ENCODE measurements around the gene ZNF444. TPM values are rescaled to one million over a fixed set of nuclear protein-coding genes. Genes with fewer than 3 reads are reported as not detected.
A peak's percentile ranks its signal among the peaks of the same experiment; 100 is the strongest.

The ZNF444 gene
- total and polyA plus RNA-seq, 9 of the 15 experiments (the other 6 are each of a cell fraction or from before 2014, with no cell fraction given): 0.39 to 40.0 (median 6.9) TPM

DNA sequence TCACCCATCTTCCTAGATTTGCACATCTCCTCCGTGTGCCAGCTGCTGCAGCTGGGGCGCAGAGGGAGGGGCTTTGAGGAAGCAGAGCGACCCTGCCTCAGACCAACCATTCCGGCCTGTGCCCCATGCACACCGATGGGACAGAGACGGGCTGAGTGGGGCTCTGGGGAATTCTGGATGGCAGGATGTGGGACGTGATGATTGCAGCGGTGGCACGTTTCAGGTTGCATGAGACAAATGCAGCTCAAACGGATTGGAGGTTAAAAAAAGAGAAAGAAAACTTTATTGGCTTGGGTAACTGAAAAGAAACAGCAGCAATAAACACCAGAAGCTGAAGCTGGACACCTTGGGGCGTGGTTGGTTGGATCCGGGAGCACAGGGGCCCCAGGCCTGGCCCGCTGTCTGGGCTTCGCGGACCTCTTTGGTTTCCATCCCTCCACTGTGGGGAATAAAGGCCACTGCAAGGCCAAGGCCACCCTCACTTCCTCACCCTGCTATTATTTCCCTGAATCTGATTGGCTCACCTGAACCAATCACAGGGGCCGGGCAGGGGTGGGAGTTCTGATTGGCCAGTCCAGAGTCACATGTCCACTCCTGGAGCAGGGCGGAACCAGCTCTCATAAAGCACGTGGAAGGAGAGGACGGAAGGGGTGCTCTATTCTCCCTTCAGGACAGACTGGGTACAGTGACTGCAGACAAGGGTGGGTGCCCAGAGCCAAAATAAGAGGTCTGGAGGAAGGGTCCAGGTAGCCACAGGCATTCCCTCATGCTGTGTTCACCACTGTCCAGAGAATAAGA is 13.9 kb upstream of the ZNF444 start (continued):
- TF ChIP-seq, protein P1, sequence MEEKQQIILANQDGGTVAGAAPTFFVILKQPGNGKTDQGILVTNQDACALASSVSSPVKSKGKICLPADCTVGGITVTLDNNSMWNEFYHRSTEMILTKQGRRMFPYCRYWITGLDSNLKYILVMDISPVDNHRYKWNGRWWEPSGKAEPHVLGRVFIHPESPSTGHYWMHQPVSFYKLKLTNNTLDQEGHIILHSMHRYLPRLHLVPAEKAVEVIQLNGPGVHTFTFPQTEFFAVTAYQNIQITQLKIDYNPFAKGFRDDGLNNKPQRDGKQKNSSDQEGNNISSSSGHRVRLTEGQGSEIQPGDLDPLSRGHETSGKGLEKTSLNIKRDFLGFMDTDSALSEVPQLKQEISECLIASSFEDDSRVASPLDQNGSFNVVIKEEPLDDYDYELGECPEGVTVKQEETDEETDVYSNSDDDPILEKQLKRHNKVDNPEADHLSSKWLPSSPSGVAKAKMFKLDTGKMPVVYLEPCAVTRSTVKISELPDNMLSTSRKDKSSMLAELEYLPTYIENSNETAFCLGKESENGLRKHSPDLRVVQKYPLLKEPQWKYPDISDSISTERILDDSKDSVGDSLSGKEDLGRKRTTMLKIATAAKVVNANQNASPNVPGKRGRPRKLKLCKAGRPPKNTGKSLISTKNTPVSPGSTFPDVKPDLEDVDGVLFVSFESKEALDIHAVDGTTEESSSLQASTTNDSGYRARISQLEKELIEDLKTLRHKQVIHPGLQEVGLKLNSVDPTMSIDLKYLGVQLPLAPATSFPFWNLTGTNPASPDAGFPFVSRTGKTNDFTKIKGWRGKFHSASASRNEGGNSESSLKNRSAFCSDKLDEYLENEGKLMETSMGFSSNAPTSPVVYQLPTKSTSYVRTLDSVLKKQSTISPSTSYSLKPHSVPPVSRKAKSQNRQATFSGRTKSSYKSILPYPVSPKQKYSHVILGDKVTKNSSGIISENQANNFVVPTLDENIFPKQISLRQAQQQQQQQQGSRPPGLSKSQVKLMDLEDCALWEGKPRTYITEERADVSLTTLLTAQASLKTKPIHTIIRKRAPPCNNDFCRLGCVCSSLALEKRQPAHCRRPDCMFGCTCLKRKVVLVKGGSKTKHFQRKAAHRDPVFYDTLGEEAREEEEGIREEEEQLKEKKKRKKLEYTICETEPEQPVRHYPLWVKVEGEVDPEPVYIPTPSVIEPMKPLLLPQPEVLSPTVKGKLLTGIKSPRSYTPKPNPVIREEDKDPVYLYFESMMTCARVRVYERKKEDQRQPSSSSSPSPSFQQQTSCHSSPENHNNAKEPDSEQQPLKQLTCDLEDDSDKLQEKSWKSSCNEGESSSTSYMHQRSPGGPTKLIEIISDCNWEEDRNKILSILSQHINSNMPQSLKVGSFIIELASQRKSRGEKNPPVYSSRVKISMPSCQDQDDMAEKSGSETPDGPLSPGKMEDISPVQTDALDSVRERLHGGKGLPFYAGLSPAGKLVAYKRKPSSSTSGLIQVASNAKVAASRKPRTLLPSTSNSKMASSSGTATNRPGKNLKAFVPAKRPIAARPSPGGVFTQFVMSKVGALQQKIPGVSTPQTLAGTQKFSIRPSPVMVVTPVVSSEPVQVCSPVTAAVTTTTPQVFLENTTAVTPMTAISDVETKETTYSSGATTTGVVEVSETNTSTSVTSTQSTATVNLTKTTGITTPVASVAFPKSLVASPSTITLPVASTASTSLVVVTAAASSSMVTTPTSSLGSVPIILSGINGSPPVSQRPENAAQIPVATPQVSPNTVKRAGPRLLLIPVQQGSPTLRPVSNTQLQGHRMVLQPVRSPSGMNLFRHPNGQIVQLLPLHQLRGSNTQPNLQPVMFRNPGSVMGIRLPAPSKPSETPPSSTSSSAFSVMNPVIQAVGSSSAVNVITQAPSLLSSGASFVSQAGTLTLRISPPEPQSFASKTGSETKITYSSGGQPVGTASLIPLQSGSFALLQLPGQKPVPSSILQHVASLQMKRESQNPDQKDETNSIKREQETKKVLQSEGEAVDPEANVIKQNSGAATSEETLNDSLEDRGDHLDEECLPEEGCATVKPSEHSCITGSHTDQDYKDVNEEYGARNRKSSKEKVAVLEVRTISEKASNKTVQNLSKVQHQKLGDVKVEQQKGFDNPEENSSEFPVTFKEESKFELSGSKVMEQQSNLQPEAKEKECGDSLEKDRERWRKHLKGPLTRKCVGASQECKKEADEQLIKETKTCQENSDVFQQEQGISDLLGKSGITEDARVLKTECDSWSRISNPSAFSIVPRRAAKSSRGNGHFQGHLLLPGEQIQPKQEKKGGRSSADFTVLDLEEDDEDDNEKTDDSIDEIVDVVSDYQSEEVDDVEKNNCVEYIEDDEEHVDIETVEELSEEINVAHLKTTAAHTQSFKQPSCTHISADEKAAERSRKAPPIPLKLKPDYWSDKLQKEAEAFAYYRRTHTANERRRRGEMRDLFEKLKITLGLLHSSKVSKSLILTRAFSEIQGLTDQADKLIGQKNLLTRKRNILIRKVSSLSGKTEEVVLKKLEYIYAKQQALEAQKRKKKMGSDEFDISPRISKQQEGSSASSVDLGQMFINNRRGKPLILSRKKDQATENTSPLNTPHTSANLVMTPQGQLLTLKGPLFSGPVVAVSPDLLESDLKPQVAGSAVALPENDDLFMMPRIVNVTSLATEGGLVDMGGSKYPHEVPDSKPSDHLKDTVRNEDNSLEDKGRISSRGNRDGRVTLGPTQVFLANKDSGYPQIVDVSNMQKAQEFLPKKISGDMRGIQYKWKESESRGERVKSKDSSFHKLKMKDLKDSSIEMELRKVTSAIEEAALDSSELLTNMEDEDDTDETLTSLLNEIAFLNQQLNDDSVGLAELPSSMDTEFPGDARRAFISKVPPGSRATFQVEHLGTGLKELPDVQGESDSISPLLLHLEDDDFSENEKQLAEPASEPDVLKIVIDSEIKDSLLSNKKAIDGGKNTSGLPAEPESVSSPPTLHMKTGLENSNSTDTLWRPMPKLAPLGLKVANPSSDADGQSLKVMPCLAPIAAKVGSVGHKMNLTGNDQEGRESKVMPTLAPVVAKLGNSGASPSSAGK (IDR thresholded peaks at IDR 0.05): peak; percentile 84
- TF ChIP-seq L3MBTL2 (IDR thresholded peaks at IDR 0.05): peak; percentile 87
- TF ChIP-seq SIX5 (IDR thresholded peaks at IDR 0.05; ENCODE audit: borderline replicate concordance in 1 of 2, insufficient read depth in 1 of 2, low read depth in 1 of 2, low read length in 2 of 2): no peak
- no peak for TF ChIP-seq GTF2E2 (tag; IDR thresholded peaks at IDR 0.05)
- peak; percentile 78 for TF ChIP-seq RAD51 (IDR thresholded peaks at IDR 0.05; ENCODE audit: borderline replicate concordance, low read depth)
- TF ChIP-seq RBM25 (IDR thresholded peaks at IDR 0.05; ENCODE audit: low read depth, low read length, severe bottlenecking): peak; percentile 33
- TF ChIP-seq ZNF707 (CRISPR knock-in tag; conservative IDR thresholded peaks at IDR 0.05): no peak
